Fibroblast of skin of right biceps (primary cell): Measurements from ENCODE around the gene PRC1.
"Not testable (repeated sequence)": the region's sequence is repeated elsewhere in the genome, so short reads cannot be mapped to it uniquely, and the experiment has no call there.

Experiments
- DNase-seq: peaks from one replicate; pipeline ENCODE4 v3.0.0-alpha.2; 2013

Gene PRC1

DNA sequence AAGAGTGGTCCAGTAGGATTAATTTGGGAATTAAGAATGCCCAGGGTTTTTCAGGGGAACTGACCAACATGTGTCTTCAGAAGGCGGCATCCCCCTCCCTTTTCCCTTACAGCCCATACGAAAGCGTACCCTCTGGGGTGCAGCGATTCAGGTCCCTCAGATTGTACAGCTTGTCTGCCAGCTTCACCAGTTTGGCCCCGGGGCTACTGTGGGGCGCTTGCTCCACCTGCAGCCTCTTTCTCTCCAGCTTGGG, 62.8 kb downstream of the PRC1 start:
- DNase-seq: no peak

DNA sequence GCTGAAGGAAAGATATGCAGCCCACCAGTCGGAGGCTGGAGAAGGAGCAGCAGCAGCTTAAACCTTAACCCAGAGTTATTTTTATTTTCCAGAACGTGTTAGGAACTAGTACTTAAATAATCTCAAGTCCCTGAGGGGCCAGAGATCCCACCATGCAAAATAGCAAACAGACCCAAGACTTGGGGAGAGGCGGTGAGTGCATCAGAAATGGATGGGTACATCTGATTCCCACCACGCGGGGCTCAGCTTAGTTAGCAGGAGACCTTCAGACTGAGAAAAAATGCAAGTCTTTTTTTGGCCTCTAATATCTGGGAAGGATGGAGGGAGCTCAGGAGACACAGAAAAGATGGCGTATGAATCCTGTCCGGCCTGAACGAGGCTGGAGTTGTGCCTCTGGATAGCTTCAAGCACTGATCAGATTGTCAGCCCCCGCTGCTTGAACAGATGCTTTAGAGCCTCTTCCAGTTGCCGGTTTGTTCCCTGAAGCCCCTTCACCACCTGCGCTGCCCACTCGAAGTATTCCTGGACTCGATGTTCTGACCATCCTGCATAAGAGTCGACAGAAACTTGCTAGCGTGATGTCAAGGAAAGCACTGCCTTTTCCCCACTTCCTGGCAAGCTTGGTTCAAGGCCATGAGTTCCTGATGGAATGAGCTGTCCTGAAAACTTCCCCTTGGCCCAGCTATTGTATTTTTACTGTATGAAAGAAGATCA, 63.3 kb downstream of the PRC1 start:
- DNase-seq: no peak

DNA sequence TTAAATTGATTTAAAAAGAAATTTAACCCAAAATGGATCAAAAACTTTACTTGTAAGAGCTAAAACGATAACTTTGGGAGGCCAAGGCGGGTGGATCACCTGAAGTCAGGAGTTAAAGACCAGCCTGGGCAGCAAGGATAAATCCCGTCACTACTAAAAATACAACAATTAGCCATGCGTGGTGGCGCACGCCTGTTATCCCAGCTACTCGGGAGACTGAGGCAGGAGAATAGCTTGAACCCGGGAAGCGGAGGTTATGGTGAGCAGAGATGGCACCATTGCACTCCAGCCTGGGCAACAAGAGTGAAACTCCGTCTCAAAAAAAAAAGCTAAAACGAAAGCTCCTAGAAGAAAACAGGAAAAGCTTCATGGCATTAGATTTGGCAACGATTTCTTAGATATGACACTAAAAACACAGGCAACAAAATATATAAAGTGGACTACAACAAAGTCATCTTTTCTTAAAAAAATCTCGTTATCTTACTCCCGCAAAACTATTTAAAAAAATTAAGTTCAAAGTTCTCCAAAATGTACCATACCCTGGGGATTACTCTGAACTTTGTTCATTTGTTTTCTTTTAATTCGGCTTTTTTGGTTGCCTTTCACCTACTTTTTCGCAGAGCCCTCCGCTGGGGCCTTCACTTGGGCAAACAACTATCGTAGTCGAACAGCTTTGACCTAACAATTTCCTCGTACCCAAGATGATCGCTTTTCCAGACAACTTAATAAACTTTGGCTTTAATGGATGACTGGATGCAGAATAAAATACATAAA, 64.9 kb downstream of the PRC1 start:
- DNase-seq: no peak

DNA sequence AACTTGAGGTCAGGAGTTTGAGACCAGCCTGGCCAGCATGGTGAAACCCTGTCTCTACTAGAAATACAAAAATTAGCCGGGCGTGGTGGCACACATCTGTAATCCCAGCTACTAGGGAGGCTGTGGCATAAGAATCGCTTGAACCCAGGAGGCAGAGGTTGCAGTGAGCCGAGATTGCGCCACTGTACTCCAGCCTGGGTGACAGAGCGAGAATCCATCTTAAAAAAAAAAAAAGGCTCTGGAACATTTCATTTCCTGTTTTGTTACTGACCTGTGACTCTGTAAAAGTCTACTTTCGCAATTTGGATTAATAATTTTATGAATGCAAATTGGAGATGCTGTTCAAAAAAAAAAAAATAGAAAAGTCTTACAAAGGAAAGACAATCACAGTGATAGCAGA, 66.2 kb downstream of the PRC1 start:
- DNase-seq: not testable (repeated sequence)

DNA sequence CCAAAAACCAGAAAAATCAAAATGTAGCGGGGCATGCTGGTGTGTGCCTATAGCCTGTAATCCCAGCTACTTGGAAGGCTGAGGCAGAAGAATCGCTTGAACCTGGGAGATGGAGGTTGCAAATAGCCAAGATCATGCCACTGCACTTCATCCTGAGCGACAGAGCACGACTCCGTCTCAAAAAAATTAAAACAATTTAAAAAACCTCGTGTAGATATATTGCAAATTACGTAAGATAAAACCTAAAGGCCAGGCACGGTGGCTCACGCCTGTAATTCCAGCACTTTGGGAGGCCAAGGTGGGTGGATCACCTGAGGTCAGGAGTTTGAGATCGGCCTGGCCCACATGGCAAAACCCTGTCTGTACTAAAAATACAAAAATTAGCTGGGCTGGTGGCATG, 67.6 kb downstream of the PRC1 start:
- not testable (repeated sequence) for DNase-seq

DNA sequence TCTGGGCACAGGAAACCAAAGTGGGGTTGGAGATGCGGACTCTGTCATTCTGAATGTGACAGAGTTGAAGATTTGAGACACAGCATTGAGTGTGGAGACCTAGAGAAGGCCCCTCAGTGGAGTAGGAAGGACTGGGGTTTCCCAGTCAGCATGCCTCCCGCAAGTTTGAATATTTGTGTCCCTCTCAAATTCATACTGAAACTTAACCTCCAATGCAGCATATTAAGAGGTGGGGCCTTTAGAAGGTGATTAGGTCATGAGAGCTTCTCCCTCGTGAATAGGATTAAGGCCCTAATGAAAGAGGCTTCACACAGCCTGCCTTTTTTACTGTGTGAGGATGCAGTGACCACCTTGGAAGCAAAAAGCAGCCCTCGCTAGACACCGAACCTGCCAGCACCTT, 70.0 kb downstream of the PRC1 start:
- no peak for DNase-seq

DNA sequence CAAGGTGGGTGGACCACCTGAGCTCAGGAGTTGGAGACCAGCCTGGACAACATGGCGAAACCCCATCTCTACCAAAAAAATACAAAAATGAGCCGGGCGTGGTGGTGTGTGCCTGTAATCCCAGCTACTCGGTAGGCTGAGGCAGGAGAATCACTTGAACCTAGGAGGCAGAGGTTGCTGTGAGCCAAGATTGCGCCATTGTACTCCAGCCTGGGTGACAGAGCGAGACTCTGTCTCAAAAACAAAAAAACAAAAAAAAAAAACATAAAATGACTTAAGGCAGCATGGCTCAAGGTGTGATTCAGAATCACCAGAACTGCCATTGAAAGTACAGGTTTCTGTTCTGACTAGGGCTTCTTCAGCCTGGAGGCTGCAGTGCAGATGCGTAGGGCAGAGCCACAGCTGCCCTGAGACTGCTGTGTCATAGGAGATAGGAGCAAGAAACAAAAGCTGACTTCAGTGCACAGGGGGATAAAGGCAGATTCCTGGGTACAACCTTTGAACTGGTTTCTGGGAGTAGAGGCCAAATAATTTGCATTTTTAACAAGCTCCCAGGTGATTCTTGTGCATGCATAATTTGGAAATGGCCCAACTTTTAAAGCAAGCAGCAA, 71.5 kb downstream of the PRC1 start:
- DNase-seq: not testable (repeated sequence)

DNA sequence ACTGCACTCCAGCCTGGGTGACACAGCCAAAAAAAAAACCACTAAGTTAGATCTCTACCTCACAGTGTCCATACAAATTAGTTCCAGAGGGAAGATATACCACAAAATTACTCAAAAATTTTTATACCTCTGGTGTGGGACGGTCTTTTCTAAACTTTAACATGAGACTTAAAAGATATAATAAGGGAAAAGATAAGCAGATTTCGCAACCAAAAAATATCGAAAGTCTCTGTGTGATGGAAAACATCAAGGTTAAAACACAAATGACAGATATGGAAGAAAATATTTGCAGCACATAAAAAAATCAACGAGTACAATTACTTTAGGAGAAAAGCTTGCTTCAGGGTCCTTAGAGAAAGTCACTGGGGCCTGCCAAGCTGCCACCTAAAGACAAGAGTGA, 72.4 kb downstream of the PRC1 start:
- DNase-seq: no peak

DNA sequence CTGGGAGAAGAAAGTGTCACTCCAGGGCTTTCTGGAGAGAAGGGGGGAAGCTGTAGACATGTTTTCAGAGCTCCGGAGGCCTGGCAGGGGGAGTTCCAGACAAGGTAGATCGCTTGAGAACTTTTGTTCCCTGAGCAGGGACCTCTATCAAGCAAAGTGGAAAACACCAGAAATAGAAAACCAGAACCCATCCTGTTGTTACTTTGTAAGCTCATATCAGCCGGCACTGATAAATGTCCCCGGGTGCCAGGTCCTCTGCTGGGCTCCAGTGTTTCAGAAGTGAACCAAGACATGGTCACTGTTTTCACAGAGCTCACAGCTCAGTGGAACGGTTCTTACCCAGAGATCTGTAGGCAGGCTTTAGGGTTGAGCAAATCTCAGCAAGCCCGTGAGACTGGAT, 75.5 kb downstream of the PRC1 start:
- no peak for DNase-seq

DNA sequence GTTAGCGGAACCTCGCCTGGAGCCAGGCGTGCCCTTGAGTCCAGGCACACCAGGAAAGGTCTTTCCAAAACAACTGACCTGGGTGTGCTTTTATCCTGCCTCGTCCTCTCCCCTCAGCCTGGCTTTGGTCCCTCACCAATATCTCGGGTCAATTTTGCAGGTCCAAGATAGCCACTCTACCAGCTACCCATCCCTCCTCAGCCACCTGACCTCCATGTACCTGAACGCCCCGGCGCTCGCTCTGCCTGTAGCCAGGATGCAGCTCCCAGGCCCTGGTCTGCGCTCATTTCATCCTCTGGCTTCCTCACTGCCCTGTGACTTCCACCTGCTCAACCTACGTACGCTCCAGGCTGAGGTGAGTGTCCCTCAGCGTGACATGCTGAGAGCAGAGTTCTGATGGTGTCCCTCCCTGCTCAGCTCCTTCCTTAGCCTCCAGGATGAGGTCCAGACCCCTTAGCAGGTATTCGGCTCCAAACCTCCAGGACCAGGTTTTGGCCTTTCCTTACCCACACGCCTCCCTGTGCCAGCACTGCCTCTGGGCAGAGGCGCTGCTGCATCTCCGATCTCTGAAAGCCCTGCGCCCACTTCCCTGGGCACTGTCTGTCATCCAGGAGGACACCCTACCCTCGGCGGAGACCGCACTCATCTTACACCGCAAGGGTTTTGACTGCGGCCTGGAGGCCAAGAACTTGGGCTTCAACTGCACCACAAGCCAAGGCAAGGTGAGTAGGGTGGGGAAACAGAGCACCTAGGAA, 76.1 kb downstream of the PRC1 start:
- no peak for DNase-seq

DNA sequence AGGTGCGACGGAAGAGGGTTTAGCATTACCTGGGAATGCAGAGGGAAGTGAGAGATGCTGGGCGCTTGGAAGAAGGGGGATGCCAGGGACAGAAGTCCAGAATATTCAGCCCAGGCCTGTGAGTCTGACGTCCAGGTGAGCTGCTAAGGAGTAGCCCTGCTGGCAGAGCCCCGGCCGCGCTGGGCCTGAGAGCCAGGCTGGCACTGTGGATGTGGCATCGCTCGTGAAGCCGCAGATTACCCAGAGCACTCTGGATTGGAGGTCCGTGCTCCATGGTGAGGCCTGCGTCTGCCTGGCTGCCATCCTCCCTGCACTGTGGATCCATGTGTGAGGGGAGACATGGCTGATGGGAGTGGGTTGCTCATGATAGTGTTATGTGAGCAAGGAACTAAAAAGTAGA, 76.8 kb downstream of the PRC1 start:
- DNase-seq: no peak

DNA sequence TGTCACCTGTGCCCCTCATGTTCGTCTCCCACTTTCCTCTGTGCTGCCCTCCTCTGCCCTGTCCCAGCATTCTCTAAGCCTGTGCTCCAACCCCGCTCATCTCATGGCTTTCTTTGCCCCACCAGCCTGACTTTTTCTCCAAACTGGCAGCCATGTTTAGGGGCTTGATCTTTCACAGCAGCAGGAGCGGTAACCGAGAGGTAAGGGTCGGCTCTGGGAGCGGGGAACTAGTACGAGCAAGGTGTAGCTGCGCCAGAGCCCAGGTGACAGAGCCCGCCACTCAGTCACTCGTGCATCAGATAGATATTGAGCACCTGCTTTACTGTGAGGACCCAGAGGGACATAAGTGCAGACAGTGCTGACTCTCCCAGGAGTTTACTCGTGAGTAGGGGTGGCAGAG, 77.9 kb downstream of the PRC1 start:
- DNase-seq: no peak
